Chondrocyte (in vitro differentiated cells): ENCODE results near the gene LFNG. TPM values are rescaled to one million over a fixed set of nuclear protein-coding genes. Genes with fewer than 3 reads are reported as not detected.

Experiments
- DNase-seq: peaks from one replicate; pipeline ENCODE4 v3.0.0; 2021; ENCODE audit warnings: mixed read lengths, low spot score
- H3K27ac Mint-ChIP-seq: one replicate; pipeline ENCODE4 v1.8.0; 2021; ENCODE audit warnings: mild to moderate bottlenecking, moderate library complexity, mixed read lengths; ENCODE audit not compliant: unreplicated experiment
- H3K27me3 Mint-ChIP-seq: 2 replicates; pipeline ENCODE4 v1.8.0; 2021; ENCODE audit warnings: low read depth, mixed read lengths
- H3K36me3 Mint-ChIP-seq: 2 replicates; pipeline ENCODE4 v1.8.0; 2021; ENCODE audit warnings: low read depth, mixed read lengths
- H3K4me1 Mint-ChIP-seq: 2 replicates; pipeline ENCODE4 v1.8.0; 2021; ENCODE audit warnings: low read depth, mild to moderate bottlenecking, mixed read lengths
- H3K4me3 Mint-ChIP-seq: one replicate; pipeline ENCODE4 v1.8.0; 2021; ENCODE audit warnings: mild to moderate bottlenecking, moderate library complexity, mixed read lengths; ENCODE audit not compliant: unreplicated experiment
- H3K9me3 Mint-ChIP-seq: 2 replicates; pipeline ENCODE4 v1.8.0; 2021; ENCODE audit warnings: low read depth, mixed read lengths
- microRNA-seq: library from miRNA; unstranded; fragments of <30 nt; microRNA quantifications from one replicate; pipeline ENCODE4 v1.2.0, GENCODE V29; 2020; ENCODE audit warnings: borderline number of aligned reads
- total RNA-seq: library from RNA; stranded (reverse); gene quantifications from 3 replicates; pipeline ENCODE4 v1.2.1, GENCODE V29; 2021
- TF ChIP-seq, protein P1 (sequence below): fragments of 200-600 bp; sonication (generic); IDR thresholded peaks from 2 replicates; pipeline ENCODE4 v1.5.0; 2021; ENCODE audit warnings: antibody characterized with exemption, mild to moderate bottlenecking, moderate library complexity

Gene LFNG
- total RNA-seq, 1 donor from 2014 or later = 39.9 TPM

DNA sequence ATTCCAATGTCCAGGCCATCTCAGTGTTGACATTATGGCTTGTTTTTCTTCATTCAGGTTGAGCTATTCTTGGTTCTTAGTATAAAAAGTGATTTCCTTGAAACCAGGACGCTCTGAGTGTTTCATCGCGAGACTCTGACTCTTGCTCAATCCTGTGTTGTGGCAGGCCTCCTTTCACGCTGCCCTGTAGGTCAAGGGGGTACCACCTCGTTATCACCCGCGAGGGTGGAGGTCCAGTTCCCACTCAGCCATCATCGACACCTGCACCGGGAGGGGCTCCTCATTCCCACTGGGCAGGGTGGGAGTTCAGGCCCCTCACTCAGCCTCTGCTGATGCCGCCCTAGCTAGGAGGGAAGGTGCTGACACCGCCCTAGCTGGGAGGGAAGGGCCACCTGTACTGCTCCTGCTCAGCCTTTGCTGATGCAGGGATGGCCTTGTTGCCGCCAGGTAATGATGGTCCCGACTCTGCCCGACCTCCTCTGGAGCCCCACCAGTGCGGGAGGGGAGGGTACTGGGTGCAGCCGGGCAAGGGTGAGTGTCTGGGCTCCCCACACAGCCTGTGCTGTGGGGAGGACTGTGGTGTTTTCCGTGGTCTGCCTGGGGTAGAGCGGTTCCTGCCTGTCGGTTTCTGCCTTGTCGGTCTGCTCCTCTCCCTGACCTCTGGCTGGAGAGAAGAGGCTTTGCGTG, 55.6 kb downstream of the LFNG start:
- H3K27ac Mint-ChIP-seq = no peak overlapping the region
- H3K36me3 Mint-ChIP-seq = peaks cover 21% of the 10 kb centered on the region
- peaks cover 9% of the 10 kb centered on the region for H3K4me1 Mint-ChIP-seq

DNA sequence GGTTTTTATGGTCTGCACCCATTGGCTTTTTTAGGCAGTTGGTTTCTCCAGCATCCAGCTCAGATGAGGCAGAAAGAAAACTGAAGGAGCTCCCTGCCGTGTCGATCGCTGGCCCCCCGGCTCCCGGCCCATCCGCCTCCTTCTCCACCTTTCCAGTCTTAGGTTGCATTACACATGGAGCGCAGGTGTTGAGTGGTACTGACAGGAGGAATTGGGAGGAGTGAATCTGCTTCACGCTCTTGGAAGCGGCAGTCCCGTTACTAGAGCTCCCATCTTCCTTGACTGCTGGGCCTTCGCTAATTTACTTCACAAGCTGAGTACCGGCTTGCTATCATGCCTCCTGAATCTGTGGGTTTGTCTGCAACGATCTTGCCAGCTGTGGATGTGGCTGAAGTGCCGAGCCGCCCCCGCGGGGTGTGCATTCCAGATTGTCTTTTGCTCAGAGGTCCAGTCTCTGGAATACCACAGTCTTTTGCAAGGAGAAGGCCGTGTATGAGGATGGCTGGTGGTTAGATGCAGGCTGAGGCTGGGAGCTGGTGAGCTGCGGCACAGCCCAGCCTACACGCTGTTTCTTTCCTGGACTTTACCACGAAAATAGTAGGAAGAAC, 56.3 kb downstream of the LFNG start:
- H3K36me3 Mint-ChIP-seq = peaks cover 21% of the 10 kb centered on the region
- no peak for DNase-seq
- H3K4me1 Mint-ChIP-seq = peaks cover 9% of the 10 kb centered on the region
- no peaks in the 10 kb centered on the region for H3K9me3 Mint-ChIP-seq
- TF ChIP-seq, protein P1, sequence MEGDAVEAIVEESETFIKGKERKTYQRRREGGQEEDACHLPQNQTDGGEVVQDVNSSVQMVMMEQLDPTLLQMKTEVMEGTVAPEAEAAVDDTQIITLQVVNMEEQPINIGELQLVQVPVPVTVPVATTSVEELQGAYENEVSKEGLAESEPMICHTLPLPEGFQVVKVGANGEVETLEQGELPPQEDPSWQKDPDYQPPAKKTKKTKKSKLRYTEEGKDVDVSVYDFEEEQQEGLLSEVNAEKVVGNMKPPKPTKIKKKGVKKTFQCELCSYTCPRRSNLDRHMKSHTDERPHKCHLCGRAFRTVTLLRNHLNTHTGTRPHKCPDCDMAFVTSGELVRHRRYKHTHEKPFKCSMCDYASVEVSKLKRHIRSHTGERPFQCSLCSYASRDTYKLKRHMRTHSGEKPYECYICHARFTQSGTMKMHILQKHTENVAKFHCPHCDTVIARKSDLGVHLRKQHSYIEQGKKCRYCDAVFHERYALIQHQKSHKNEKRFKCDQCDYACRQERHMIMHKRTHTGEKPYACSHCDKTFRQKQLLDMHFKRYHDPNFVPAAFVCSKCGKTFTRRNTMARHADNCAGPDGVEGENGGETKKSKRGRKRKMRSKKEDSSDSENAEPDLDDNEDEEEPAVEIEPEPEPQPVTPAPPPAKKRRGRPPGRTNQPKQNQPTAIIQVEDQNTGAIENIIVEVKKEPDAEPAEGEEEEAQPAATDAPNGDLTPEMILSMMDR = no peak
- H3K27ac Mint-ChIP-seq = peak overlapping the region; percentile 3
- H3K27me3 Mint-ChIP-seq = no peaks in the 10 kb centered on the region
- no peak overlapping the region for H3K4me3 Mint-ChIP-seq

More for the DNA sequence above, 55.6 kb downstream of the LFNG start:
- DNase-seq = no peak
- H3K4me3 Mint-ChIP-seq = no peak overlapping the region
- TF ChIP-seq, protein P1 = no peak
- H3K9me3 Mint-ChIP-seq = no peaks in the 10 kb centered on the region
- no peaks in the 10 kb centered on the region for H3K27me3 Mint-ChIP-seq

DNA sequence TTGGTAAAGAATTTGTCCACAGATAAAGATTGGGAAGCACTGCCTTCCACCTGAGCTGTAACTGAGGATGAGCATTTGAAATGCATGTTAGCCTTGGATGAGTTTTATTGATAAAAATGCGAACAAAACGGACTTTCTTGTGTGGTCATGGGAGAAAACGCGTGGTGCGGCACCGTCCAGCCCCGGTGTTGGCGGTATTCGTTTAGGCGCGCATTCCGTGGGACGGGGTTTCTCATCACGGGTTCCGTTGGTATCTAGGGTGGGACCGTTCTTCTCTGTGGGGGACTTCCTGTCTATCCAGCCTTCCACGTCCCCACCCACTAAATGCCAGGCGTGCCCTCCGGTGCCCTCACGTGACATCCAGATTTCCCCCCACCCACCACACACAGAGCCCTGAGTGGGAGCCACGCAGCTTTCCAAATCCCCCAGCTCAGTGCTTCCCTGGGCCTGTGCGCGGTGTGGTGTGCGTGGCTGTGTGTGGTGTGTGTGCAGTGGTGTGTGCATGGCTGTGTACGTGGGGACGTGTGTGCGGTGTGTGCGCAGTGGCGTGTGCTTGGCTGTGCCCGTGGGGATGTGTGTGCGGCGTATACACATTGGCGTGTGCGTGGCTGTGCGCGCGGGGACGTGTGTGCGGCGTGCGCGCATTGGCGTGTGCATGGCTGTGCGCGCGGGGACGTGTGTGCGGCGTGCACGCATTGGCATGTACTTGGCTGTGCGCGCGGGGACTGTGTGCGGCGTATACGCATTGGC, 57.3 kb downstream of the LFNG start:
- no peaks in the 10 kb centered on the region for H3K9me3 Mint-ChIP-seq
- peaks cover 9% of the 10 kb centered on the region for H3K4me1 Mint-ChIP-seq
- H3K27ac Mint-ChIP-seq = no peak overlapping the region
- TF ChIP-seq, protein P1 = no peak
- peaks cover 21% of the 10 kb centered on the region for H3K36me3 Mint-ChIP-seq
- H3K27me3 Mint-ChIP-seq = no peaks in the 10 kb centered on the region
- DNase-seq = no peak
- no peak overlapping the region for H3K4me3 Mint-ChIP-seq

Small RNAs within 50 kb of the gene (microRNA-seq; reads per million reads assigned to microRNA genes)
- gene MIR4648 = not detected

Other genes with a start within 250 kb of the LFNG start
- 34.4 to 45.4 TPM (median 37.2 TPM) in 3 replicates for gene SNX8, start 205.3 kb upstream of the LFNG start, total RNA-seq
- gene EIF3B, start 164.9 kb upstream of the LFNG start, total RNA-seq = 120 to 135 TPM (median 121 TPM) in 3 replicates
- 20.7 to 31.5 TPM (median 22.4 TPM) in 3 replicates for gene CHST12, start 116.2 kb upstream of the LFNG start, total RNA-seq
- gene GRIFIN, start 43.4 kb upstream of the LFNG start, total RNA-seq = not detected in 3 replicates
- 19.6 to 30.6 TPM (median 21.0 TPM) in 3 replicates for gene BRAT1, start 35.8 kb downstream of the LFNG start, total RNA-seq
- 9.3 to 20.2 TPM (median 10.0 TPM) in 3 replicates for gene IQCE, start 39.2 kb downstream of the LFNG start, total RNA-seq
- 196 to 209 TPM (median 198 TPM) in 3 replicates for gene TTYH3, start 112.2 kb downstream of the LFNG start, total RNA-seq
- gene AMZ1, start 168.4 kb downstream of the LFNG start, total RNA-seq = 9.1 to 11.1 TPM (median 9.6 TPM) in 3 replicates